ENCODE data around the gene TFAP2B. TPM values are rescaled to one million over a fixed set of nuclear protein-coding genes. Genes with fewer than 3 reads are reported as not detected.
A peak's percentile ranks its signal among the peaks of the same experiment; 100 is the strongest.

Gene TFAP2B
- total RNA-seq, 6 experiments from 2014 or later = not detected

GRCh38 chr6:50887112-50887511 is 68.4 kb downstream of the TFAP2B start:
- TF ChIP-seq POLR2A (IDR thresholded peaks at IDR 0.05) = no peak
- TF ChIP-seq CTCF (IDR thresholded peaks at IDR 0.05) = no peak
- Histone ChIP-seq H3K4me1 (no peaks in the 10 kb centered on the region), H3K27ac (no peak overlapping the region), H3K27me3 (no peaks in the 10 kb centered on the region), H3K36me3 (no peaks in the 10 kb centered on the region), H3K4me3 (no peak overlapping the region), H3K9me3 (no peaks in the 10 kb centered on the region)
- WGBS (ENCODE audit: insufficient coverage, low coverage, low lambda C conversion rate, missing lambda C conversion rate) = 100% methylated on average over 1 of the region's 1 CpG
- ATAC-seq (no peak), DNase-seq (no peak)
- intact Hi-C loops (cut with DNase I) = no loop called here

- Histone ChIP-seq H3K36me3 (no peaks in the 10 kb centered on the region), H3K4me3 (no peak overlapping the region), H3K27ac (no peak overlapping the region), H3K9me3 (no peaks in the 10 kb centered on the region), H3K4me1 (no peaks in the 10 kb centered on the region), H3K27me3 (no peaks in the 10 kb centered on the region)
- 34% methylated on average over 3 of the region's 3 CpGs for WGBS (ENCODE audit: insufficient coverage, low coverage, low lambda C conversion rate, missing lambda C conversion rate)
- ATAC-seq (peak in 3 of 4 donors; percentile 46 to 57 (median 52)), DNase-seq (no peak)
- TF ChIP-seq CTCF (IDR thresholded peaks at IDR 0.05) = no peak
- TF ChIP-seq POLR2A (IDR thresholded peaks at IDR 0.05) = no peak
- intact Hi-C loops (cut with DNase I) = no loop called here
Observed at GRCh38 chr6:50889497-50889896, 70.8 kb downstream of the TFAP2B start.

GRCh38 chr6:50889935-50890334 is 71.3 kb downstream of the TFAP2B start:
- no peak overlapping the region for H3K4me3 ChIP-seq
- no peak for TF ChIP-seq CTCF (IDR thresholded peaks at IDR 0.05)
- no peak for TF ChIP-seq POLR2A (IDR thresholded peaks at IDR 0.05)
- no peaks in the 10 kb centered on the region for H3K4me1 ChIP-seq
- H3K27ac ChIP-seq = no peak overlapping the region
- WGBS (ENCODE audit: insufficient coverage, low coverage, low lambda C conversion rate, missing lambda C conversion rate) = 75% methylated on average over 2 of the region's 2 CpGs
- H3K9me3 ChIP-seq = no peaks in the 10 kb centered on the region
- H3K27me3 ChIP-seq = no peaks in the 10 kb centered on the region
- ATAC-seq (no peak), DNase-seq (no peak)
- intact Hi-C loops (cut with DNase I) = no loop called here
- H3K36me3 ChIP-seq = no peaks in the 10 kb centered on the region

GRCh38 chr6:50890579-50890978 is 71.9 kb downstream of the TFAP2B start:
- H3K36me3 ChIP-seq = no peaks in the 10 kb centered on the region
- no peaks in the 10 kb centered on the region for H3K4me1 ChIP-seq
- no peaks in the 10 kb centered on the region for H3K9me3 ChIP-seq
- DNase-seq (no peak), ATAC-seq (no peak)
- TF ChIP-seq CTCF (IDR thresholded peaks at IDR 0.05) (no peak), POLR2A (IDR thresholded peaks at IDR 0.05) (no peak)
- H3K27me3 ChIP-seq = no peaks in the 10 kb centered on the region
- intact Hi-C loops (cut with DNase I) = no loop called here
- no peak overlapping the region for H3K27ac ChIP-seq
- no peak overlapping the region for H3K4me3 ChIP-seq

- no peaks in the 10 kb centered on the region for H3K4me1 ChIP-seq
- intact Hi-C loops (cut with DNase I) = no loop called here
- ATAC-seq (no peak), DNase-seq (no peak)
- no peak for TF ChIP-seq CTCF (IDR thresholded peaks at IDR 0.05)
- no peaks in the 10 kb centered on the region for H3K9me3 ChIP-seq
- H3K4me3 ChIP-seq = no peak overlapping the region
- no peak overlapping the region for H3K27ac ChIP-seq
- H3K36me3 ChIP-seq = no peaks in the 10 kb centered on the region
- no peaks in the 10 kb centered on the region for H3K27me3 ChIP-seq
Observed at GRCh38 chr6:50891290-50891689, 72.6 kb downstream of the TFAP2B start.

Data from right lobe of liver (tissue), 6 donors.